ENCODE data around the gene MCF2L2. TPM values are rescaled to one million over a fixed set of nuclear protein-coding genes. Genes with fewer than 3 reads are reported as not detected.

The MCF2L2 gene
- total and polyA plus RNA-seq, 7 experiments from 2014 or later = 0.15 to 4.3 (median 0.47) TPM; not detected in 1

GRCh38 chr3:183310936-183311335 is 117.5 kb downstream of the MCF2L2 start:
- Histone ChIP-seq H3K9me3 (ENCODE audit: control insufficient read depth in 2 of 3, low read length in 3 of 3) (no peaks in the 10 kb centered on the region), H3K36me3 (ENCODE audit: control insufficient read depth in 2 of 3, insufficient read depth in 3 of 3, low read length in 3 of 3) (no peaks in the 10 kb centered on the region), H3K27me3 (ENCODE audit: control insufficient read depth in 2 of 2, insufficient read depth in 2 of 2, low read length in 2 of 2) (no peaks in the 10 kb centered on the region), H3K4me3 (ENCODE audit: low read length) (no peak overlapping the region), H3K27ac (ENCODE audit: low read depth, low read length) (no peak overlapping the region), H3K4me1 (ENCODE audit: control insufficient read depth in 2 of 2, insufficient read depth in 2 of 2, low read length in 2 of 2) (no peaks in the 10 kb centered on the region)
- ChIA-PET POLR2A (no interaction called here), CTCF (interaction anchor here (1.1 kb wide), 1 partner anchor 9 kb away, joined by 3 read pairs; no protein-coding TSS in a partner anchor)
- DNase-seq = no peak
- Mint-ChIP-seq H3K4me1 (peaks cover 0 to 20% (median 6%) of the 10 kb centered on the region in 7 donors), H3K9me3 (no peaks in the 10 kb centered on the region), H3K27me3 (peaks cover 0 to 3% (median 0%) of the 10 kb centered on the region in 5 donors), H3K4me3 (no peak overlapping the region), H3K27ac (no peak overlapping the region), H3K36me3 (peaks cover 0 to 6% (median 0%) of the 10 kb centered on the region in 5 donors)
- ATAC-seq = no peak
- intact Hi-C loops (cut with micrococcal nuclease) = no loop called here

GRCh38 chr3:183309276-183309675 is 119.1 kb downstream of the MCF2L2 start:
- Histone ChIP-seq H3K27me3 (ENCODE audit: control insufficient read depth in 2 of 2, insufficient read depth in 2 of 2, low read length in 2 of 2) (no peaks in the 10 kb centered on the region), H3K27ac (ENCODE audit: low read depth, low read length) (no peak overlapping the region), H3K4me1 (ENCODE audit: control insufficient read depth in 2 of 2, insufficient read depth in 2 of 2, low read length in 2 of 2) (no peaks in the 10 kb centered on the region), H3K36me3 (ENCODE audit: control insufficient read depth in 2 of 3, insufficient read depth in 3 of 3, low read length in 3 of 3) (no peaks in the 10 kb centered on the region), H3K4me3 (ENCODE audit: low read length) (no peak overlapping the region), H3K9me3 (ENCODE audit: control insufficient read depth in 2 of 3, low read length in 3 of 3) (no peaks in the 10 kb centered on the region)
- Mint-ChIP-seq H3K9me3 (no peaks in the 10 kb centered on the region), H3K36me3 (peaks cover 0 to 6% (median 0%) of the 10 kb centered on the region in 5 donors), H3K27ac (no peak overlapping the region), H3K27me3 (peaks cover 0 to 3% (median 0%) of the 10 kb centered on the region in 5 donors), H3K4me1 (peaks cover 0 to 20% (median 6%) of the 10 kb centered on the region in 7 donors), H3K4me3 (no peak overlapping the region)
- no peak for DNase-seq
- ATAC-seq = no peak
- intact Hi-C loops (cut with micrococcal nuclease) = no loop called here
- ChIA-PET POLR2A (no interaction called here), CTCF (no interaction called here)

- no peak overlapping the region for H3K4me3 ChIP-seq (ENCODE audit: low read length)
- POLR2A ChIA-PET = no interaction called here
- peaks cover 0 to 23% (median 6%) of the 10 kb centered on the region in 7 donors for H3K4me1 Mint-ChIP-seq
- H3K9me3 ChIP-seq (ENCODE audit: control insufficient read depth in 2 of 3, low read length in 3 of 3) = no peaks in the 10 kb centered on the region
- no peak for ATAC-seq
- no peak overlapping the region for H3K27ac Mint-ChIP-seq
- H3K27me3 Mint-ChIP-seq = peaks cover 0 to 3% (median 0%) of the 10 kb centered on the region in 5 donors
- no peaks in the 10 kb centered on the region for H3K4me1 ChIP-seq (ENCODE audit: control insufficient read depth in 2 of 2, insufficient read depth in 2 of 2, low read length in 2 of 2)
- H3K27me3 ChIP-seq (ENCODE audit: control insufficient read depth in 2 of 2, insufficient read depth in 2 of 2, low read length in 2 of 2) = no peaks in the 10 kb centered on the region
- H3K9me3 Mint-ChIP-seq = no peaks in the 10 kb centered on the region
- H3K27ac ChIP-seq (ENCODE audit: low read depth, low read length) = no peak overlapping the region
- intact Hi-C loops (cut with micrococcal nuclease) = no loop called here
- CTCF ChIA-PET = no interaction called here
- no peak overlapping the region for H3K4me3 Mint-ChIP-seq
- no peak for DNase-seq
- H3K36me3 ChIP-seq (ENCODE audit: control insufficient read depth in 2 of 3, insufficient read depth in 3 of 3, low read length in 3 of 3) = no peaks in the 10 kb centered on the region
- H3K36me3 Mint-ChIP-seq = peaks cover 0 to 6% (median 0%) of the 10 kb centered on the region in 5 donors
These were observed 119.7 kb downstream of the MCF2L2 start for GRCh38 chr3:183308751-183309150.

- H3K27me3 Mint-ChIP-seq = peaks cover 0 to 3% (median 0%) of the 10 kb centered on the region in 5 donors
- no peak overlapping the region for H3K4me3 ChIP-seq (ENCODE audit: low read length)
- intact Hi-C loops (cut with micrococcal nuclease) = no loop called here
- no peaks in the 10 kb centered on the region for H3K9me3 Mint-ChIP-seq
- H3K36me3 ChIP-seq (ENCODE audit: control insufficient read depth in 2 of 3, insufficient read depth in 3 of 3, low read length in 3 of 3) = no peaks in the 10 kb centered on the region
- peak overlapping the region in 1 of 9 donors; percentile 65 for H3K27ac Mint-ChIP-seq
- ATAC-seq (no peak), DNase-seq (no peak)
- no peak overlapping the region for H3K4me3 Mint-ChIP-seq
- ChIA-PET POLR2A (no interaction called here), CTCF (no interaction called here)
- H3K27me3 ChIP-seq (ENCODE audit: control insufficient read depth in 2 of 2, insufficient read depth in 2 of 2, low read length in 2 of 2) = no peaks in the 10 kb centered on the region
- H3K36me3 Mint-ChIP-seq = peaks cover 0 to 6% (median 0%) of the 10 kb centered on the region in 5 donors
- H3K9me3 ChIP-seq (ENCODE audit: control insufficient read depth in 2 of 3, low read length in 3 of 3) = no peaks in the 10 kb centered on the region
- no peak overlapping the region for H3K27ac ChIP-seq (ENCODE audit: low read depth, low read length)
- H3K4me1 Mint-ChIP-seq = peaks cover 0 to 31% (median 6%) of the 10 kb centered on the region in 7 donors
- H3K4me1 ChIP-seq (ENCODE audit: control insufficient read depth in 2 of 2, insufficient read depth in 2 of 2, low read length in 2 of 2) = no peaks in the 10 kb centered on the region
These were observed 120.7 kb downstream of the MCF2L2 start for GRCh38 chr3:183307749-183308148.

GRCh38 chr3:183306798-183307671 is 121.4 kb downstream of the MCF2L2 start:
- Histone ChIP-seq H3K36me3 (ENCODE audit: control insufficient read depth in 2 of 3, insufficient read depth in 3 of 3, low read length in 3 of 3) (no peaks in the 10 kb centered on the region), H3K4me1 (ENCODE audit: control insufficient read depth in 2 of 2, insufficient read depth in 2 of 2, low read length in 2 of 2) (no peaks in the 10 kb centered on the region), H3K27ac (ENCODE audit: low read depth, low read length) (no peak overlapping the region), H3K27me3 (ENCODE audit: control insufficient read depth in 2 of 2, insufficient read depth in 2 of 2, low read length in 2 of 2) (no peaks in the 10 kb centered on the region), H3K4me3 (ENCODE audit: low read length) (no peak overlapping the region), H3K9me3 (ENCODE audit: control insufficient read depth in 2 of 3, low read length in 3 of 3) (no peaks in the 10 kb centered on the region)
- no peaks in the 10 kb centered on the region for H3K9me3 Mint-ChIP-seq
- H3K27me3 Mint-ChIP-seq = peaks cover 0 to 3% (median 0%) of the 10 kb centered on the region in 5 donors
- ChIA-PET POLR2A (no interaction called here), CTCF (no interaction called here)
- peak; percentile 97 for ATAC-seq
- peak overlapping the region in 1 of 10 donors; percentile 10 for H3K4me3 Mint-ChIP-seq
- H3K4me1 Mint-ChIP-seq = peaks cover 0 to 37% (median 6%) of the 10 kb centered on the region in 7 donors
- peak overlapping the region in 1 of 9 donors; percentile 53 for H3K27ac Mint-ChIP-seq
- peaks cover 0 to 6% (median 0%) of the 10 kb centered on the region in 5 donors for H3K36me3 Mint-ChIP-seq
- intact Hi-C loops (cut with micrococcal nuclease) = no loop called here
- DNase-seq = peak in 3 of 9 donors; percentile 6 to 43 (median 11)

GRCh38 chr3:183303690-183304089 is 124.7 kb downstream of the MCF2L2 start:
- no peak for ATAC-seq
- Mint-ChIP-seq H3K36me3 (peaks cover 0 to 5% (median 0%) of the 10 kb centered on the region in 5 donors), H3K9me3 (no peaks in the 10 kb centered on the region), H3K27ac (no peak overlapping the region), H3K4me1 (peaks cover 0 to 44% (median 6%) of the 10 kb centered on the region in 7 donors), H3K4me3 (no peak overlapping the region), H3K27me3 (peaks cover 0 to 3% (median 0%) of the 10 kb centered on the region in 5 donors)
- ChIA-PET POLR2A (no interaction called here), CTCF (no interaction called here)
- no peak overlapping the region for H3K4me3 ChIP-seq (ENCODE audit: low read length)
- no peaks in the 10 kb centered on the region for H3K4me1 ChIP-seq (ENCODE audit: control insufficient read depth in 2 of 2, insufficient read depth in 2 of 2, low read length in 2 of 2)
- no peak for DNase-seq
- no peaks in the 10 kb centered on the region for H3K36me3 ChIP-seq (ENCODE audit: control insufficient read depth in 2 of 3, insufficient read depth in 3 of 3, low read length in 3 of 3)
- intact Hi-C loops (cut with micrococcal nuclease) = no loop called here
- no peaks in the 10 kb centered on the region for H3K27me3 ChIP-seq (ENCODE audit: control insufficient read depth in 2 of 2, insufficient read depth in 2 of 2, low read length in 2 of 2)
- H3K9me3 ChIP-seq (ENCODE audit: control insufficient read depth in 2 of 3, low read length in 3 of 3) = no peaks in the 10 kb centered on the region
- H3K27ac ChIP-seq (ENCODE audit: low read depth, low read length) = no peak overlapping the region
